GM21717 (cell line): Measurements from ENCODE around the gene SETSIP.
"Not testable (repeated sequence)": the region's sequence is repeated elsewhere in the genome, so short reads cannot be mapped to it uniquely, and the experiment has no call there.

Source experiments
- ATAC-seq: cut with Tn5 transposase; IDR thresholded peaks from one replicate; pipeline ENCODE4 v1.9.1; 2021; ENCODE audit warnings: mild to moderate bottlenecking, moderate library complexity; ENCODE audit not compliant: unreplicated experiment

Gene SETSIP

GRCh38 chr1:92075311-92075710, at the start of gene SETSIP:
SETSIP (minus strand) TSS chr1:92075411; CDS start chr1:92075411, 0 bp downstream.
- no peak for ATAC-seq

- no peak for ATAC-seq
Observed at GRCh38 chr1:92123868-92124267, 48.7 kb upstream of the SETSIP start.

GRCh38 chr1:92118826-92119225, 43.6 kb upstream of the SETSIP start:
- no peak for ATAC-seq

- ATAC-seq: no peak
Observed at GRCh38 chr1:92117526-92117925, 42.3 kb upstream of the SETSIP start.

- no peak for ATAC-seq
Observed at GRCh38 chr1:92108631-92109030, 33.4 kb upstream of the SETSIP start.

GRCh38 chr1:92105546-92106081, 30.4 kb upstream of the SETSIP start:
- no peak for ATAC-seq

GRCh38 chr1:92096317-92096716, 21.1 kb upstream of the SETSIP start:
- no peak for ATAC-seq

- ATAC-seq: no peak
Observed at GRCh38 chr1:92095874-92096273, 20.7 kb upstream of the SETSIP start.

GRCh38 chr1:92094595-92094994, 19.4 kb upstream of the SETSIP start:
- ATAC-seq: no peak

GRCh38 chr1:92094090-92094489, 18.9 kb upstream of the SETSIP start:
- no peak for ATAC-seq

- ATAC-seq: no peak
Observed at GRCh38 chr1:92091625-92092024, 16.4 kb upstream of the SETSIP start.

GRCh38 chr1:92087542-92087941, 12.3 kb upstream of the SETSIP start:
- no peak for ATAC-seq

- no peak for ATAC-seq
Observed at GRCh38 chr1:92085727-92086126, 10.5 kb upstream of the SETSIP start.

- no peak for ATAC-seq
Observed at GRCh38 chr1:92084651-92085050, 9.4 kb upstream of the SETSIP start.

- no peak for ATAC-seq
Observed at GRCh38 chr1:92081031-92081430, 5.8 kb upstream of the SETSIP start.

- ATAC-seq: peak; percentile 99
Observed at GRCh38 chr1:92080128-92080985, 5.1 kb upstream of the SETSIP start, which contains the start of gene BTBD8. BTBD8 (plus strand) TSS chr1:92080345; CDS start chr1:92080572, 227 bp downstream.

GRCh38 chr1:92079441-92079840, 4.2 kb upstream of the SETSIP start:
- ATAC-seq: no peak

GRCh38 chr1:92078077-92078476, 2.9 kb upstream of the SETSIP start:
- ATAC-seq: not testable (repeated sequence)

GRCh38 chr1:92076363-92076762, 1.2 kb upstream of the SETSIP start:
- no peak for ATAC-seq

- ATAC-seq: not testable (repeated sequence)
Observed at GRCh38 chr1:92074446-92074845, 765 bp downstream of the SETSIP start.

- no peak for ATAC-seq
Observed at GRCh38 chr1:92070892-92071291, 4.3 kb downstream of the SETSIP start.

- no peak for ATAC-seq
Observed at GRCh38 chr1:92066321-92066720, 8.9 kb downstream of the SETSIP start.
